ENCODE data around the gene KCNMB4. TPM values are rescaled to one million over a fixed set of nuclear protein-coding genes. Genes with fewer than 3 reads are reported as not detected.

Gene KCNMB4
- total RNA-seq, 1 donor from 2014 or later: 8.4 TPM

- H3K27me3 Mint-ChIP-seq: no peaks in the 10 kb centered on the region
- no peak for TF ChIP-seq CTCF (conservative IDR thresholded peaks at IDR 0.05)
- no peaks in the 10 kb centered on the region for H3K9me3 Mint-ChIP-seq
- H3K4me3 Mint-ChIP-seq: no peak overlapping the region
- H3K27ac Mint-ChIP-seq: no peak overlapping the region
- H3K36me3 Mint-ChIP-seq: peaks cover 26% of the 10 kb centered on the region
- H3K4me1 Mint-ChIP-seq (ENCODE audit: unreplicated experiment): no peaks in the 10 kb centered on the region
- no peak for DNase-seq (ENCODE audit: extremely low spot score, unreplicated experiment)
Observed at GRCh38 chr12:70402597-70402996, 36.5 kb downstream of the KCNMB4 start.

GRCh38 chr12:70403826-70404225, 37.7 kb downstream of the KCNMB4 start:
- DNase-seq (ENCODE audit: extremely low spot score, unreplicated experiment): no peak
- peaks cover 26% of the 10 kb centered on the region for H3K36me3 Mint-ChIP-seq
- H3K27me3 Mint-ChIP-seq: no peaks in the 10 kb centered on the region
- no peak overlapping the region for H3K4me3 Mint-ChIP-seq
- no peak overlapping the region for H3K27ac Mint-ChIP-seq
- no peaks in the 10 kb centered on the region for H3K9me3 Mint-ChIP-seq
- H3K4me1 Mint-ChIP-seq (ENCODE audit: unreplicated experiment): no peaks in the 10 kb centered on the region
- TF ChIP-seq CTCF (conservative IDR thresholded peaks at IDR 0.05): no peak

- no peak for DNase-seq (ENCODE audit: extremely low spot score, unreplicated experiment)
- Mint-ChIP-seq H3K4me3 (no peak overlapping the region), H3K27ac (no peak overlapping the region), H3K4me1 (ENCODE audit: unreplicated experiment) (no peaks in the 10 kb centered on the region), H3K36me3 (peaks cover 25% of the 10 kb centered on the region), H3K9me3 (no peaks in the 10 kb centered on the region), H3K27me3 (no peaks in the 10 kb centered on the region)
- TF ChIP-seq CTCF (conservative IDR thresholded peaks at IDR 0.05): no peak
Observed at GRCh38 chr12:70408004-70408790, 42.1 kb downstream of the KCNMB4 start.

GRCh38 chr12:70415987-70416386, 49.9 kb downstream of the KCNMB4 start:
- H3K27ac Mint-ChIP-seq: no peak overlapping the region
- peaks cover 5% of the 10 kb centered on the region for H3K9me3 Mint-ChIP-seq
- no peak for DNase-seq (ENCODE audit: extremely low spot score, unreplicated experiment)
- H3K4me3 Mint-ChIP-seq: no peak overlapping the region
- peaks cover 20% of the 10 kb centered on the region for H3K36me3 Mint-ChIP-seq
- no peaks in the 10 kb centered on the region for H3K4me1 Mint-ChIP-seq (ENCODE audit: unreplicated experiment)
- no peak for TF ChIP-seq CTCF (conservative IDR thresholded peaks at IDR 0.05)
- H3K27me3 Mint-ChIP-seq: no peaks in the 10 kb centered on the region

- H3K27me3 Mint-ChIP-seq: no peaks in the 10 kb centered on the region
- no peak for DNase-seq (ENCODE audit: extremely low spot score, unreplicated experiment)
- no peaks in the 10 kb centered on the region for H3K4me1 Mint-ChIP-seq (ENCODE audit: unreplicated experiment)
- peaks cover 20% of the 10 kb centered on the region for H3K36me3 Mint-ChIP-seq
- no peak for TF ChIP-seq CTCF (conservative IDR thresholded peaks at IDR 0.05)
- peaks cover 8% of the 10 kb centered on the region for H3K9me3 Mint-ChIP-seq
- no peak overlapping the region for H3K27ac Mint-ChIP-seq
- no peak overlapping the region for H3K4me3 Mint-ChIP-seq
Observed at GRCh38 chr12:70417121-70417520, 51.0 kb downstream of the KCNMB4 start.
